Kidney (tissue), 14 donors: ENCODE data around the gene IL1RAPL2. TPM values are rescaled to one million over a fixed set of nuclear protein-coding genes. Genes with fewer than 3 reads are reported as not detected.

Experiments
- DNase-seq, 5 donors: peaks; one replicate each; pipeline ENCODE4 v3.0.0-alpha.2; 2013 to 2020
- FAIRE-seq: peaks from 2 replicates; lab custom pipeline; 2012; peaks lifted over from hg19 to GRCh38; lab: Jason Lieb, UNC
- H3K27ac ChIP-seq, 2 donors: one replicate each; pipeline ENCODE4 v1.7.0; 2013; ENCODE audit warnings: low read depth in 2 of 2, low read length in 2 of 2, inconsistent platforms in 1 of 2
- H3K27me3 ChIP-seq: one replicate; pipeline ENCODE4 v1.7.1; 2013; ENCODE audit warnings: low read length, inconsistent platforms; ENCODE audit not compliant: control insufficient read depth, insufficient read depth
- H3K36me3 ChIP-seq, 3 donors: one replicate each; pipeline versions ENCODE4 v1.7.0 to v1.7.1; 2013; ENCODE audit warnings: low read length in 3 of 3, control low read depth in 1 of 3, inconsistent platforms in 1 of 3; ENCODE audit not compliant: insufficient read depth in 3 of 3, control insufficient read depth in 2 of 3
- H3K4me1 ChIP-seq, 3 donors: one replicate each; pipeline versions ENCODE4 v1.7.0 to v1.7.1; 2013; ENCODE audit warnings: low read length in 3 of 3, inconsistent platforms in 1 of 3, low read depth in 1 of 3; ENCODE audit not compliant: control insufficient read depth in 2 of 3, insufficient read depth in 2 of 3
- H3K4me3 ChIP-seq, 3 donors: one replicate each; pipeline versions ENCODE4 v1.7.0 to v1.8.1; 2013; ENCODE audit warnings: low read length in 3 of 3, control low read depth in 1 of 3, inconsistent platforms in 1 of 3
- H3K9ac ChIP-seq, 3 donors: one replicate each; pipeline versions ENCODE4 v1.7.0 to v1.7.1; 2013; ENCODE audit warnings: low read length in 3 of 3, control low read depth in 1 of 3, inconsistent platforms in 1 of 3
- H3K9me3 ChIP-seq, 3 donors: one replicate each; pipeline versions ENCODE4 v1.7.0 to v1.7.1; 2013; ENCODE audit warnings: low read length in 3 of 3, control low read depth in 1 of 3, inconsistent platforms in 1 of 3; ENCODE audit not compliant: control insufficient read depth in 2 of 3, insufficient read depth in 1 of 3
- intact Hi-C: fragments of 100-400 bp; cut with DNase I; formaldehyde crosslinking; loops from one replicate; pipeline ENCODE4 v1.11.1; 2022
- polyA plus RNA-seq: library from polyadenylated mRNA; stranded (reverse); fragments of 350-450 nt; fragmentation: Illumina TruSeq; extraction: RNeasy Lipid Tissue Mini Kit (QIAGEN cat#74804); gene quantifications from one replicate; pipeline ENCODE4 v1.2.3, GENCODE V29; 2014; ENCODE audit warnings: low read depth, low replicate concordance; ENCODE audit not compliant: insufficient read depth
- total RNA-seq: library from RNA; stranded (reverse); fragmentation: NEBNext Ultra II Directional; extraction: Animal tissue kit (Norgen Biotek cat#: 25700); gene quantifications from one replicate; pipeline ENCODE4 v1.2.1, GENCODE V29; 2021
- TF ChIP-seq, protein P1 (sequence below): IDR thresholded peaks from 3 replicates; pipeline ENCODE4 v1.5.1; 2012; ENCODE audit warnings: mild to moderate bottlenecking, moderate library complexity, borderline replicate concordance; ENCODE audit not compliant: insufficient read depth; ENCODE audit errors: extremely low read depth
- donor health status: control.
- donor health status: control.
- donor health status: control.
- donor health status: control.
- donor health status: control.
- donor health status: DM: yes; HTN: yes; CAD: no.
- donor health status: Normal renal cell carcinoma (clear cell type).

Gene IL1RAPL2
- total and polyA plus RNA-seq, 2 donors from 2014 or later, result 0.13 to 0.25 TPM

DNA sequence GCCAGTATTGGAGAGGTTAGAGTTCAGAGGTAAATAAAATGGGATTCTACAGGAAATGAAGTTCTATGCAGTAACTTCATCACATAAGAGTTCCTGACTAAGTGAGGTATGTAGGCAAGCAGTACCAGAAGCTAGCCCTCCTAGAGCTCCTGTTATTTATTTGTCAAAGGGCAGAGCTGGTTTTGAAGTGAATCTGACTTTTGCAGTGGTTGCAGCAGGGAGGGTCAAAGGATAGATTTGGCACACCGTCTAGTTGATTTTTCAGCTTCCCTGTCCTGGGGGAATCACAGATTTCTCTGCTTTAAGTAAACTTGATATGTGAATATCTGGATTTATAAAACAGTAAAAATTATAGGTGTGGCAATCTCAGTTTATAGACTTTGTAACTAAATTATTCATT is 130.7 kb downstream of the IL1RAPL2 start:
- TF ChIP-seq, protein P1, sequence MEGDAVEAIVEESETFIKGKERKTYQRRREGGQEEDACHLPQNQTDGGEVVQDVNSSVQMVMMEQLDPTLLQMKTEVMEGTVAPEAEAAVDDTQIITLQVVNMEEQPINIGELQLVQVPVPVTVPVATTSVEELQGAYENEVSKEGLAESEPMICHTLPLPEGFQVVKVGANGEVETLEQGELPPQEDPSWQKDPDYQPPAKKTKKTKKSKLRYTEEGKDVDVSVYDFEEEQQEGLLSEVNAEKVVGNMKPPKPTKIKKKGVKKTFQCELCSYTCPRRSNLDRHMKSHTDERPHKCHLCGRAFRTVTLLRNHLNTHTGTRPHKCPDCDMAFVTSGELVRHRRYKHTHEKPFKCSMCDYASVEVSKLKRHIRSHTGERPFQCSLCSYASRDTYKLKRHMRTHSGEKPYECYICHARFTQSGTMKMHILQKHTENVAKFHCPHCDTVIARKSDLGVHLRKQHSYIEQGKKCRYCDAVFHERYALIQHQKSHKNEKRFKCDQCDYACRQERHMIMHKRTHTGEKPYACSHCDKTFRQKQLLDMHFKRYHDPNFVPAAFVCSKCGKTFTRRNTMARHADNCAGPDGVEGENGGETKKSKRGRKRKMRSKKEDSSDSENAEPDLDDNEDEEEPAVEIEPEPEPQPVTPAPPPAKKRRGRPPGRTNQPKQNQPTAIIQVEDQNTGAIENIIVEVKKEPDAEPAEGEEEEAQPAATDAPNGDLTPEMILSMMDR, result no peak
- no peak overlapping the region for H3K27ac ChIP-seq
- intact Hi-C loops, result no loop called here
- no peaks in the 10 kb centered on the region for H3K36me3 ChIP-seq
- peaks cover 2% of the 10 kb centered on the region for H3K27me3 ChIP-seq
- H3K4me3 ChIP-seq, result no peak overlapping the region
- H3K9ac ChIP-seq, result no peak overlapping the region
- FAIRE-seq (no peak), DNase-seq (peak in 2 of 5 donors; percentile 6 to 14)
- no peaks in the 10 kb centered on the region for H3K9me3 ChIP-seq
- H3K4me1 ChIP-seq, result peaks cover 3 to 14% (median 6%) of the 10 kb centered on the region in 3 donors

- H3K4me1 ChIP-seq, result peaks cover 3 to 14% (median 6%) of the 10 kb centered on the region in 3 donors
- no peak overlapping the region for H3K4me3 ChIP-seq
- H3K9ac ChIP-seq, result no peak overlapping the region
- H3K27ac ChIP-seq, result peak overlapping the region in 1 of 2 donors; percentile 17
- intact Hi-C loops, result no loop called here
- TF ChIP-seq, protein P1, result no peak
- DNase-seq (peak in 4 of 5 donors; percentile 42 to 87 (median 74)), FAIRE-seq (no peak)
- H3K36me3 ChIP-seq, result no peaks in the 10 kb centered on the region
- peaks cover 2% of the 10 kb centered on the region for H3K27me3 ChIP-seq
- H3K9me3 ChIP-seq, result no peaks in the 10 kb centered on the region
Measured at GRCh38 chrX:104697294-104697693, 131.3 kb downstream of the IL1RAPL2 start.

- no peak overlapping the region for H3K4me3 ChIP-seq
- H3K27me3 ChIP-seq, result peaks cover 3% of the 10 kb centered on the region
- TF ChIP-seq, protein P1, result no peak
- no peak for FAIRE-seq
- no peaks in the 10 kb centered on the region for H3K9me3 ChIP-seq
- H3K4me1 ChIP-seq, result no peaks in the 10 kb centered on the region
- intact Hi-C loops, result no loop called here
- no peak for DNase-seq
- no peaks in the 10 kb centered on the region for H3K36me3 ChIP-seq
- H3K27ac ChIP-seq, result no peak overlapping the region
- H3K9ac ChIP-seq, result no peak overlapping the region
Measured at GRCh38 chrX:104707042-104707441, 141.0 kb downstream of the IL1RAPL2 start.

- TF ChIP-seq, protein P1, result no peak
- DNase-seq (no peak), FAIRE-seq (no peak)
- Histone ChIP-seq H3K27me3 (peaks cover 3% of the 10 kb centered on the region), H3K36me3 (no peaks in the 10 kb centered on the region), H3K9me3 (no peaks in the 10 kb centered on the region), H3K27ac (no peak overlapping the region), H3K4me3 (no peak overlapping the region), H3K4me1 (no peaks in the 10 kb centered on the region), H3K9ac (no peak overlapping the region)
- intact Hi-C loops, result no loop called here
Measured at GRCh38 chrX:104707572-104707971, 141.6 kb downstream of the IL1RAPL2 start.
